Fibroblast of gingiva (primary cell): ENCODE data around the gene AMBRA1.
"Not testable (repeated sequence)": the region's sequence is repeated elsewhere in the genome, so short reads cannot be mapped to it uniquely, and the experiment has no call there.

Experiments used
- DNase-seq: peaks from one replicate; pipeline ENCODE4 v3.0.0-alpha.2; 2011; ENCODE audit warnings: low read depth

Gene AMBRA1

GRCh38 chr11:46381819-46382645 lies 211.8 kb downstream of the AMBRA1 start:
- DNase-seq = no peak

GRCh38 chr11:46381048-46381818 lies 212.6 kb downstream of the AMBRA1 start, which contains the start of gene MDK:
Gene MDK (plus strand): TSS chr11:46381669. CDS start chr11:46382058, 389 bp downstream.
- no peak for DNase-seq

- DNase-seq = no peak
Observed at GRCh38 chr11:46380340-46381047, 213.3 kb downstream of the AMBRA1 start.

- not testable (repeated sequence) for DNase-seq
Observed at GRCh38 chr11:46379482-46380293, 214.1 kb downstream of the AMBRA1 start.

- DNase-seq = no peak
Observed at GRCh38 chr11:46378811-46379481, 214.9 kb downstream of the AMBRA1 start.

- no peak for DNase-seq
Observed at GRCh38 chr11:46378296-46378695, 215.5 kb downstream of the AMBRA1 start.

- no peak for DNase-seq
Observed at GRCh38 chr11:46377831-46378230, 216.0 kb downstream of the AMBRA1 start.

- DNase-seq = no peak
Observed at GRCh38 chr11:46377290-46377689, 216.5 kb downstream of the AMBRA1 start.

GRCh38 chr11:46376258-46377050 lies 217.4 kb downstream of the AMBRA1 start:
- DNase-seq = no peak

GRCh38 chr11:46375392-46376101 lies 218.3 kb downstream of the AMBRA1 start:
- no peak for DNase-seq

- DNase-seq = no peak
Observed at GRCh38 chr11:46374815-46375214, 219.0 kb downstream of the AMBRA1 start.

GRCh38 chr11:46373787-46374740 lies 219.8 kb downstream of the AMBRA1 start:
- no peak for DNase-seq

GRCh38 chr11:46372501-46372900 lies 221.3 kb downstream of the AMBRA1 start:
- not testable (repeated sequence) for DNase-seq

GRCh38 chr11:46372086-46372485 lies 221.7 kb downstream of the AMBRA1 start:
- no peak for DNase-seq

- DNase-seq = not testable (repeated sequence)
Observed at GRCh38 chr11:46371262-46371661, 222.6 kb downstream of the AMBRA1 start.

- no peak for DNase-seq
Observed at GRCh38 chr11:46370253-46370652, 223.6 kb downstream of the AMBRA1 start.

- peak; percentile 55 for DNase-seq
Observed at GRCh38 chr11:46369458-46370152, 224.2 kb downstream of the AMBRA1 start.

- DNase-seq = no peak
Observed at GRCh38 chr11:46367916-46368267, 225.9 kb downstream of the AMBRA1 start.
